ENCODE results near the gene C1GALT1.

C1GALT1 gene

GRCh38 chr7:7292085-7292484 is 109.7 kb downstream of the C1GALT1 start:
- no peak for DNase-seq

- no peak for DNase-seq
Measured at GRCh38 chr7:7292608-7293007, 110.3 kb downstream of the C1GALT1 start.

GRCh38 chr7:7293092-7293491 is 110.7 kb downstream of the C1GALT1 start:
- no peak for DNase-seq

GRCh38 chr7:7294911-7295310 is 112.6 kb downstream of the C1GALT1 start:
- DNase-seq, result no peak

All from NCI-H2171 (cell line).